H1 (cell line): ENCODE results near the gene RPL12. TPM values are rescaled to one million over a fixed set of nuclear protein-coding genes. Genes with fewer than 3 reads are reported as not detected.
A peak's percentile ranks its signal among the peaks of the same experiment; 100 is the strongest.

Experiments
- CTCF ChIA-PET: fragments of 300-600 bp; sonication (Branson Sonifier 250); formaldehyde crosslinking; loops from one replicate; lab custom pipeline; 2021; ENCODE audit not compliant: partially characterized antibody; lab: Charles Lee
- POLR2A ChIA-PET: fragments of 300-600 bp; sonication (Branson Sonifier 250); formaldehyde crosslinking; loops from one replicate; lab custom pipeline; 2021; ENCODE audit warnings: inconsistent platforms; ENCODE audit not compliant: partially characterized antibody; lab: Charles Lee
- DNase-seq, 2 experiments: peaks; one replicate each; pipeline versions ENCODE4 v3.0.0 to v3.0.0-alpha.2; 2010 to 2022; ENCODE audit warnings: low spot score in 2 of 2, low read depth in 1 of 2, mixed read lengths in 1 of 2
- FAIRE-seq: peaks from 2 replicates; lab custom pipeline; 2011; peaks lifted over from hg19 to GRCh38; lab: Jason Lieb, UNC
- H2AFZ ChIP-seq: 2 replicates; pipeline ENCODE4 v1.8.1; 2012; ENCODE audit warnings: low read length, inconsistent platforms
- H2AK5ac ChIP-seq: 2 replicates; pipeline ENCODE4 v1.6.1; 2013; ENCODE audit warnings: low read depth, low read length
- H2BK120ac ChIP-seq: replicated peaks from 2 replicates; pipeline ENCODE3; 2013; ENCODE audit warnings: low read depth, low read length, inconsistent platforms
- H2BK12ac ChIP-seq: 2 replicates; pipeline ENCODE4 v1.6.1; 2013; ENCODE audit warnings: low read depth, low read length
- H2BK15ac ChIP-seq: 2 replicates; pipeline ENCODE4 v1.6.1; 2013; ENCODE audit warnings: low read length
- H2BK20ac ChIP-seq: 2 replicates; pipeline ENCODE4 v1.6.1; 2013; ENCODE audit warnings: low read length
- H2BK5ac ChIP-seq: 2 replicates; pipeline ENCODE4 v1.6.1; 2013; ENCODE audit warnings: low read depth, low read length
- H3K14ac ChIP-seq: 2 replicates; pipeline ENCODE4 v1.6.1; 2013; ENCODE audit warnings: inconsistent platforms; ENCODE audit not compliant: insufficient read length
- H3K18ac ChIP-seq: 2 replicates; pipeline ENCODE4 v1.6.1; 2013; ENCODE audit warnings: low read length; ENCODE audit errors: extremely low read depth
- H3K23ac ChIP-seq: 2 replicates; pipeline ENCODE4 v1.6.1; 2013; ENCODE audit warnings: inconsistent platforms; ENCODE audit not compliant: insufficient read length
- H3K23me2 ChIP-seq: 2 replicates; pipeline ENCODE4 v1.6.1; 2013; ENCODE audit warnings: low read depth, low read length
- H3K27ac ChIP-seq: 2 replicates; pipeline ENCODE4 v1.6.1; 2011; ENCODE audit warnings: low read depth, low read length, inconsistent platforms
- H3K27me3 ChIP-seq, 4 experiments: replicated peaks in 1 of 4; 1 replicate in 1 of 4; 2 replicates in 3 of 4; pipeline versions ENCODE4 v1.6.1 to v1.8.1; 2011 to 2013; ENCODE audit warnings: low read length in 3 of 4, mild to moderate bottlenecking in 3 of 4, inconsistent platforms in 2 of 4, mixed read lengths in 2 of 4, moderate library complexity in 1 of 4; ENCODE audit not compliant: control insufficient read depth in 3 of 4, insufficient read depth in 3 of 4; ENCODE audit errors: extremely low read depth in 1 of 4
- H3K36me3 ChIP-seq, 4 experiments: 2 replicates each; pipeline versions ENCODE4 v1.6.1 to v1.8.1; 2011 to 2013; ENCODE audit warnings: mild to moderate bottlenecking in 4 of 4, low read length in 3 of 4, moderate library complexity in 2 of 4, control low read depth in 1 of 4, inconsistent platforms in 1 of 4; ENCODE audit not compliant: insufficient read depth in 4 of 4, control insufficient read depth in 2 of 4
- H3K4ac ChIP-seq: replicated peaks from 2 replicates; pipeline ENCODE3; 2013; ENCODE audit warnings: low read length, low read depth, mixed read lengths, inconsistent platforms; ENCODE audit not compliant: insufficient read length
- H3K4me1 ChIP-seq, 4 experiments: replicated peaks in 1 of 4; 1 replicate in 1 of 4; 2 replicates in 3 of 4; pipeline versions ENCODE4 v1.6.1 to v1.8.1; 2011 to 2013; ENCODE audit warnings: low read length in 3 of 4, inconsistent platforms in 2 of 4, mixed read lengths in 1 of 4; ENCODE audit not compliant: insufficient read depth in 4 of 4, control insufficient read depth in 3 of 4
- H3K4me2 ChIP-seq, 2 experiments: 2 replicates each; pipeline versions ENCODE4 v1.6.1 to v1.8.1; 2011 to 2013; ENCODE audit warnings: low read depth in 2 of 2, low read length in 2 of 2, control low read depth in 1 of 2, inconsistent platforms in 1 of 2, mild to moderate bottlenecking in 1 of 2; ENCODE audit not compliant: insufficient read depth in 1 of 2
- H3K4me3 ChIP-seq, 4 experiments: fragments of 200-600, 300-600 bp in 1 of 4; sonication (generic), shearing (Covaris generic), sonication (Bioruptor Twin) in 1 of 4; 2 replicates each; pipeline versions ENCODE4 v1.5.1 to v1.8.1; 2011 to 2016; ENCODE audit warnings: low read length in 4 of 4, low read depth in 3 of 4, control low read depth in 2 of 4, inconsistent platforms in 2 of 4, mild to moderate bottlenecking in 2 of 4, mixed read lengths in 1 of 4, moderate library complexity in 1 of 4; ENCODE audit not compliant: insufficient read depth in 2 of 4; ENCODE audit errors: extremely low read depth in 1 of 4
- H3K56ac ChIP-seq: replicated peaks from 2 replicates; pipeline ENCODE3; 2013; ENCODE audit warnings: low read depth, mild to moderate bottlenecking, mixed read lengths, low read length, inconsistent platforms; ENCODE audit not compliant: insufficient read length
- H3K79me1 ChIP-seq: 2 replicates; pipeline ENCODE4 v1.6.1; 2013; ENCODE audit warnings: low read depth, low read length, control low read depth
- H3K79me2 ChIP-seq, 2 experiments: 2 replicates each; pipeline versions ENCODE4 v1.6.1 to v1.8.1; 2012 to 2013; ENCODE audit warnings: low read length in 2 of 2, mild to moderate bottlenecking in 2 of 2, inconsistent platforms in 1 of 2; ENCODE audit not compliant: insufficient read depth in 2 of 2, control insufficient read depth in 1 of 2
- H3K9ac ChIP-seq, 4 experiments: replicated peaks in 1 of 4; 1 replicate in 1 of 4; 2 replicates in 3 of 4; pipeline versions ENCODE4 v1.6.1 to v1.8.1; 2011 to 2013; ENCODE audit warnings: low read depth in 3 of 4, low read length in 3 of 4, control low read depth in 2 of 4, mild to moderate bottlenecking in 2 of 4, moderate library complexity in 2 of 4, inconsistent platforms in 1 of 4; ENCODE audit errors: extremely low read depth in 1 of 4
- H3K9me3 ChIP-seq, 2 experiments: 2 replicates each; pipeline versions ENCODE4 v1.6.1 to v1.8.1; 2012 to 2013; ENCODE audit warnings: mild to moderate bottlenecking in 2 of 2, moderate library complexity in 2 of 2, control low read depth in 1 of 2, inconsistent platforms in 1 of 2, low read depth in 1 of 2, low read length in 1 of 2, mixed read lengths in 1 of 2; ENCODE audit not compliant: insufficient read depth in 2 of 2
- H4K20me1 ChIP-seq, 2 experiments: replicated peaks in 1 of 2; 2 replicates each; pipeline versions ENCODE3 to v1.8.1; 2011 to 2013; ENCODE audit warnings: inconsistent platforms in 2 of 2, low read length in 2 of 2, mild to moderate bottlenecking in 1 of 2; ENCODE audit not compliant: insufficient read depth in 2 of 2, control insufficient read depth in 1 of 2
- H4K5ac ChIP-seq: 2 replicates; pipeline ENCODE4 v1.6.1; 2013; ENCODE audit warnings: low read length, low read depth, mixed read lengths, inconsistent platforms; ENCODE audit not compliant: insufficient read length
- H4K8ac ChIP-seq: 2 replicates; pipeline ENCODE4 v1.8.0; 2013; ENCODE audit warnings: mild to moderate bottlenecking, moderate library complexity, low read length, inconsistent platforms; ENCODE audit not compliant: insufficient read depth; ENCODE audit errors: extremely low read depth
- H4K91ac ChIP-seq: replicated peaks from 2 replicates; pipeline ENCODE3; 2013; ENCODE audit warnings: low read length, mixed read lengths, inconsistent platforms; ENCODE audit not compliant: insufficient read length
- ATF2 ChIP-seq: IDR thresholded peaks from 2 replicates; pipeline ENCODE4 v1.6.1; 2012; ENCODE audit warnings: low read length, inconsistent platforms
- CBX8 ChIP-seq: fragments of 300-800, 300-1000 bp; sonication (generic); IDR thresholded peaks from 2 replicates; pipeline ENCODE4 v1.7.1; 2016; ENCODE audit warnings: low read depth, low read length, borderline replicate concordance
- GABPA ChIP-seq: IDR thresholded peaks from 2 replicates; pipeline ENCODE4 v1.6.1; 2011; ENCODE audit warnings: mild to moderate bottlenecking, low read length, moderate library complexity, borderline replicate concordance; ENCODE audit not compliant: insufficient read depth
- NANOG ChIP-seq: IDR thresholded peaks from 2 replicates; pipeline ENCODE4 v1.6.1; 2011; ENCODE audit warnings: low read length, low read depth, mild to moderate bottlenecking, inconsistent platforms; ENCODE audit not compliant: insufficient read depth, poor library complexity, severe bottlenecking
- SIN3A ChIP-seq, 2 experiments: IDR thresholded peaks in 1 of 2; conservative IDR thresholded peaks in 1 of 2; 2 replicates each; pipeline ENCODE4 v1.6.1; 2011 to 2012; ENCODE audit warnings: low read length in 2 of 2, improper control_type of control experiment in 1 of 2, low read depth in 1 of 2, mild to moderate bottlenecking in 1 of 2
- TAF7 ChIP-seq: optimal IDR thresholded peaks from 2 replicates; pipeline ENCODE3; 2011; ENCODE audit warnings: low read depth, mild to moderate bottlenecking, inconsistent platforms, low read length, moderate library complexity, borderline replicate concordance
- WGBS, 2 experiments: shearing (Covaris generic) in 1 of 2; methylation state at CpG; one replicate each; pipeline versions ENCODE4 v1.1.6 to v1.1.7; 2013 to 2015; ENCODE audit warnings: low lambda C conversion rate in 2 of 2, mixed read lengths in 2 of 2, inconsistent platforms in 1 of 2, low coverage in 1 of 2, missing lambda C conversion rate in 1 of 2; ENCODE audit not compliant: insufficient replicate concordance in 2 of 2, insufficient coverage in 1 of 2, insufficient read length in 1 of 2; ENCODE audit errors: extremely low coverage in 1 of 2, missing lambda C conversion rate in 1 of 2; 5-methylcytosine and 5-hydroxymethylcytosine counted together
- polyA plus RNA-seq, 7 experiments: library from polyadenylated mRNA; depleted of rRNA in 3 of 7; stranded (reverse) in 5 of 7; unstranded in 2 of 7; fragments of >200 nt in 5 of 7; fragments of 200-250 nt in 2 of 7; gene quantifications; 1 replicate in 5 of 7; 2 replicates in 1 of 7; 4 replicates in 1 of 7; pipeline versions ENCODE4 v1.2.1 to v1.2.3, GENCODE V29; 2011 to 2013; ENCODE audit warnings: missing spikeins in 2 of 7, mixed read lengths in 2 of 7
- total RNA-seq: library from RNA; stranded (reverse); fragmentation: NEBNext Ultra II Directional; extraction: Animal tissue kit (Norgen Biotek cat#: 25700); gene quantifications from 2 replicates; pipeline ENCODE4 v1.2.1, GENCODE V29; 2021

Gene RPL12
- total and polyA plus RNA-seq, 2 of the 8 experiments (the other 6 are each of a cell fraction or from before 2014, with no cell fraction given), result 1,993 to 4,892 TPM

GRCh38 chr9:127419348-127419747 is 31.9 kb downstream of the RPL12 start:
- 95% methylated on average over 5 of the region's 6 CpGs; no CpG with 5 or more reads in 1 of the 2 experiments for WGBS, 2 experiments
- no peak overlapping the region for H4K5ac ChIP-seq
- no peak overlapping the region for H2BK120ac ChIP-seq
- no peaks in the 10 kb centered on the region for H3K36me3 ChIP-seq
- H3K18ac ChIP-seq, result no peak overlapping the region
- no peaks in the 10 kb centered on the region for H3K9me3 ChIP-seq
- no peaks in the 10 kb centered on the region for H3K27me3 ChIP-seq
- ChIA-PET POLR2A (interaction anchor here (1.2 to 1.5 kb wide), 2 partner anchors 22 to 27 kb away, joined by 4 to 5 read pairs; partner anchors contain the start of gene SLC2A8), CTCF (interaction anchor here (0.6 to 2.5 kb wide), 5 partner anchors 17 to 201 kb away, joined by 3 to 9 read pairs (median 4); no protein-coding TSS in a partner anchor)
- H2BK5ac ChIP-seq, result no peak overlapping the region
- H3K9ac ChIP-seq, result peak overlapping the region in 2 of 4 experiments; percentile 4 to 31; a peak in 2 of 7 replicates
- H4K8ac ChIP-seq, result no peak overlapping the region
- H3K23me2 ChIP-seq, result peaks cover 7% of the 10 kb centered on the region
- H3K14ac ChIP-seq, result no peak overlapping the region
- H4K91ac ChIP-seq, result no peak overlapping the region
- no peak overlapping the region for H3K56ac ChIP-seq
- H3K23ac ChIP-seq, result no peak overlapping the region
- no peak overlapping the region for H2AFZ ChIP-seq
- H3K27ac ChIP-seq, result no peak overlapping the region
- no peak overlapping the region for H3K4me2 ChIP-seq
- peaks cover 2% of the 10 kb centered on the region in 2 experiments for H4K20me1 ChIP-seq
- no peak overlapping the region for H3K4me3 ChIP-seq
- no peak for FAIRE-seq
- H2BK12ac ChIP-seq, result no peak overlapping the region
- H2AK5ac ChIP-seq, result no peak overlapping the region
- peaks cover 0 to 9% (median 6%) of the 10 kb centered on the region in 4 experiments; a peak in 6 of 7 replicates for H3K4me1 ChIP-seq
- H3K79me2 ChIP-seq, result peaks cover 0 to 9% of the 10 kb centered on the region in 2 experiments; a peak in 1 of 4 replicates
- DNase-seq, result no peak
- H2BK20ac ChIP-seq, result no peak overlapping the region
- H2BK15ac ChIP-seq, result no peak overlapping the region
- H3K4ac ChIP-seq, result no peak overlapping the region
- peaks cover 4% of the 10 kb centered on the region for H3K79me1 ChIP-seq
- TF ChIP-seq NANOG, result no peak
- no peak for TF ChIP-seq CBX8
- no peak for TF ChIP-seq ATF2
- no peak for TF ChIP-seq SIN3A (conservative IDR thresholded peaks at IDR 0.05 in 1 of 2, IDR thresholded peaks at IDR 0.05 in 1 of 2; ENCODE audit: low read depth in 1 of 2, low read length in 2 of 2)
- no peak for TF ChIP-seq TAF7
- TF ChIP-seq GABPA, result no peak
